HUES64 (cell line): ENCODE data around the gene SLC25A26.

ENCODE experiments used
- H3K27ac ChIP-seq: 2 replicates; pipeline ENCODE4 v1.7.0; 2013; ENCODE audit warnings: low read depth, low read length, inconsistent platforms
- H3K27me3 ChIP-seq: 2 replicates; pipeline ENCODE4 v1.6.1; 2013; ENCODE audit warnings: mild to moderate bottlenecking, low read length; ENCODE audit not compliant: insufficient read depth
- H3K36me3 ChIP-seq: 2 replicates; pipeline ENCODE4 v1.6.1; 2013; ENCODE audit warnings: mild to moderate bottlenecking, low read length; ENCODE audit not compliant: insufficient read depth
- H3K4me1 ChIP-seq: 2 replicates; pipeline ENCODE4 v1.6.1; 2013; ENCODE audit warnings: mild to moderate bottlenecking, low read length, moderate library complexity; ENCODE audit not compliant: insufficient read depth
- H3K4me3 ChIP-seq: 2 replicates; pipeline ENCODE4 v1.5.1; 2013; ENCODE audit warnings: mild to moderate bottlenecking, low read length, moderate library complexity
- H3K9ac ChIP-seq: 2 replicates; pipeline ENCODE4 v1.6.1; 2013; ENCODE audit warnings: mild to moderate bottlenecking, low read depth, low read length
- H3K9me3 ChIP-seq: 2 replicates; pipeline ENCODE4 v1.6.1; 2013; ENCODE audit warnings: low read depth, low read length; ENCODE audit not compliant: insufficient read depth
- WGBS: fragments of 150-250, 120-280 bp; methylation state at CpG from one replicate; pipeline ENCODE4 v1.1.7; 2013; ENCODE audit warnings: missing lambda C conversion rate; 5-methylcytosine and 5-hydroxymethylcytosine counted together

SLC25A26 gene

GRCh38 chr3:66385066-66385465 lies 164.3 kb downstream of the SLC25A26 start:
- Histone ChIP-seq H3K9me3 (no peaks in the 10 kb centered on the region), H3K27ac (no peak overlapping the region), H3K27me3 (no peaks in the 10 kb centered on the region), H3K4me3 (no peak overlapping the region), H3K36me3 (peaks cover 94% of the 10 kb centered on the region), H3K9ac (no peak overlapping the region), H3K4me1 (no peaks in the 10 kb centered on the region)

- no peak overlapping the region for H3K27ac ChIP-seq
Measured at GRCh38 chr3:66386011-66386924, 165.5 kb downstream of the SLC25A26 start.

GRCh38 chr3:66386925-66387650 lies 166.3 kb downstream of the SLC25A26 start:
- H3K9ac ChIP-seq, result no peak overlapping the region
- no peaks in the 10 kb centered on the region for H3K4me1 ChIP-seq
- no peaks in the 10 kb centered on the region for H3K9me3 ChIP-seq
- H3K4me3 ChIP-seq, result no peak overlapping the region
- WGBS, result 91% methylated on average over 7 of the region's 7 CpGs
- H3K27me3 ChIP-seq, result no peaks in the 10 kb centered on the region
- no peak overlapping the region for H3K27ac ChIP-seq
- H3K36me3 ChIP-seq, result peaks cover 94% of the 10 kb centered on the region

More at GRCh38 chr3:66386011-66386924, 165.5 kb downstream of the SLC25A26 start:
- H3K9me3 ChIP-seq, result no peaks in the 10 kb centered on the region
- no peak overlapping the region for H3K9ac ChIP-seq
- H3K4me1 ChIP-seq, result no peaks in the 10 kb centered on the region
- H3K27me3 ChIP-seq, result no peaks in the 10 kb centered on the region
- no peak overlapping the region for H3K4me3 ChIP-seq
- H3K36me3 ChIP-seq, result peaks cover 94% of the 10 kb centered on the region
- 96% methylated on average over 12 of the region's 12 CpGs for WGBS

- Histone ChIP-seq H3K27ac (no peak overlapping the region), H3K9me3 (no peaks in the 10 kb centered on the region), H3K9ac (no peak overlapping the region), H3K27me3 (no peaks in the 10 kb centered on the region), H3K36me3 (peaks cover 94% of the 10 kb centered on the region), H3K4me1 (no peaks in the 10 kb centered on the region), H3K4me3 (no peak overlapping the region)
Measured at GRCh38 chr3:66390013-66390412, 169.2 kb downstream of the SLC25A26 start.

- Histone ChIP-seq H3K4me1 (no peaks in the 10 kb centered on the region), H3K9me3 (no peaks in the 10 kb centered on the region), H3K36me3 (peaks cover 94% of the 10 kb centered on the region), H3K4me3 (no peak overlapping the region), H3K27me3 (no peaks in the 10 kb centered on the region), H3K27ac (no peak overlapping the region), H3K9ac (no peak overlapping the region)
- 88% methylated on average over 3 of the region's 3 CpGs for WGBS
Measured at GRCh38 chr3:66392512-66392911, 171.7 kb downstream of the SLC25A26 start.

- H3K27me3 ChIP-seq, result no peaks in the 10 kb centered on the region
- peaks cover 97% of the 10 kb centered on the region for H3K36me3 ChIP-seq
- no peak overlapping the region for H3K9ac ChIP-seq
- H3K4me1 ChIP-seq, result no peaks in the 10 kb centered on the region
- WGBS, result 95% methylated on average over 2 of the region's 2 CpGs
- H3K27ac ChIP-seq, result no peak overlapping the region
- H3K4me3 ChIP-seq, result no peak overlapping the region
- no peaks in the 10 kb centered on the region for H3K9me3 ChIP-seq
Measured at GRCh38 chr3:66392966-66393332, 172.1 kb downstream of the SLC25A26 start.

GRCh38 chr3:66393333-66394005 lies 172.7 kb downstream of the SLC25A26 start:
- WGBS, result 95% methylated on average over 13 of the region's 13 CpGs
- Histone ChIP-seq H3K9me3 (no peaks in the 10 kb centered on the region), H3K27ac (no peak overlapping the region), H3K4me3 (no peak overlapping the region), H3K9ac (no peak overlapping the region), H3K36me3 (peaks cover 97% of the 10 kb centered on the region), H3K27me3 (no peaks in the 10 kb centered on the region), H3K4me1 (no peaks in the 10 kb centered on the region)

GRCh38 chr3:66394019-66394752 lies 173.4 kb downstream of the SLC25A26 start:
- Histone ChIP-seq H3K27me3 (no peaks in the 10 kb centered on the region), H3K36me3 (peaks cover 98% of the 10 kb centered on the region), H3K4me1 (no peaks in the 10 kb centered on the region), H3K9ac (no peak overlapping the region), H3K4me3 (no peak overlapping the region), H3K9me3 (no peaks in the 10 kb centered on the region), H3K27ac (no peak overlapping the region)
- WGBS, result 88% methylated on average over 12 of the region's 12 CpGs

- no peak overlapping the region for H3K9ac ChIP-seq
Measured at GRCh38 chr3:66394753-66395249, 174.0 kb downstream of the SLC25A26 start.

GRCh38 chr3:66395635-66396034 lies 174.8 kb downstream of the SLC25A26 start:
- Histone ChIP-seq H3K4me1 (no peaks in the 10 kb centered on the region), H3K27me3 (no peaks in the 10 kb centered on the region), H3K36me3 (peaks cover 98% of the 10 kb centered on the region), H3K27ac (no peak overlapping the region), H3K9me3 (no peaks in the 10 kb centered on the region), H3K4me3 (no peak overlapping the region), H3K9ac (no peak overlapping the region)
- WGBS, result 91% methylated on average over 10 of the region's 10 CpGs

More at GRCh38 chr3:66394753-66395249, 174.0 kb downstream of the SLC25A26 start:
- Histone ChIP-seq H3K4me3 (no peak overlapping the region), H3K4me1 (no peaks in the 10 kb centered on the region), H3K36me3 (peaks cover 98% of the 10 kb centered on the region), H3K27ac (no peak overlapping the region), H3K9me3 (no peaks in the 10 kb centered on the region), H3K27me3 (no peaks in the 10 kb centered on the region)
- 94% methylated on average over 8 of the region's 8 CpGs for WGBS
